ENCODE data around the gene MAG. TPM values are rescaled to one million over a fixed set of nuclear protein-coding genes. Genes with fewer than 3 reads are reported as not detected.

The MAG gene
- total and polyA plus RNA-seq, 2 of the 8 experiments (the other 6 are each of a cell fraction or from before 2014, with no cell fraction given): 0.20 to 1.3 TPM

- no peak overlapping the region for H3K4ac ChIP-seq (replicated peaks; ENCODE audit: insufficient read length, low read depth, low read length)
- DNase-seq (ENCODE audit: low read depth in 1 of 2, low spot score in 2 of 2) (peak in 1 of 2 experiments; percentile 16), FAIRE-seq (no peak)
- no peaks in the 10 kb centered on the region for H3K79me1 ChIP-seq (ENCODE audit: low read depth, low read length)
- no peak overlapping the region for H3K9ac ChIP-seq (replicated peaks in 1 of 4; ENCODE audit: extremely low read depth in 1 of 4, low read depth in 3 of 4, low read length in 3 of 4)
- no peaks in the 10 kb centered on the region for H3K9me3 ChIP-seq (ENCODE audit: insufficient read depth in 2 of 2, low read depth in 1 of 2, low read length in 1 of 2)
- H2BK12ac ChIP-seq (ENCODE audit: low read depth, low read length): no peak overlapping the region
- H3K79me2 ChIP-seq (ENCODE audit: control insufficient read depth in 1 of 2, insufficient read depth in 2 of 2, low read length in 2 of 2): no peaks in the 10 kb centered on the region
- H3K27ac ChIP-seq (ENCODE audit: low read depth, low read length): no peak overlapping the region
- H3K36me3 ChIP-seq (ENCODE audit: control insufficient read depth in 2 of 4, insufficient read depth in 4 of 4, low read length in 3 of 4): no peaks in the 10 kb centered on the region
- no peak overlapping the region for H2AK5ac ChIP-seq (ENCODE audit: low read depth, low read length)
- no peak overlapping the region for H3K23ac ChIP-seq (ENCODE audit: insufficient read length)
- no peaks in the 10 kb centered on the region for H4K20me1 ChIP-seq (replicated peaks in 1 of 2; ENCODE audit: control insufficient read depth in 1 of 2, insufficient read depth in 2 of 2, low read length in 2 of 2)
- H3K14ac ChIP-seq (ENCODE audit: insufficient read length): no peak overlapping the region
- H2BK120ac ChIP-seq (replicated peaks; ENCODE audit: low read depth, low read length): no peak overlapping the region
- H4K8ac ChIP-seq (ENCODE audit: extremely low read depth, insufficient read depth, low read length): no peak overlapping the region
- ChIA-PET POLR2A (ENCODE audit: partially characterized antibody) (interaction anchor here (0.6 to 0.9 kb wide), 3 partner anchors 171 to 349 kb away, joined by 3 read pairs; no protein-coding TSS in a partner anchor), CTCF (ENCODE audit: partially characterized antibody) (interaction anchor here (0.8 to 4.1 kb wide), 39 partner anchors 9 to 308 kb away, joined by 3 to 51 read pairs (median 4); partner anchors contain the start of genes CD22 and HAMP)
- no peak overlapping the region for H4K91ac ChIP-seq (replicated peaks; ENCODE audit: insufficient read length, low read length)
- no peak overlapping the region for H3K56ac ChIP-seq (replicated peaks; ENCODE audit: insufficient read length, low read depth, low read length)
- H3K27me3 ChIP-seq (replicated peaks in 1 of 4; ENCODE audit: control insufficient read depth in 3 of 4, extremely low read depth in 1 of 4, insufficient read depth in 3 of 4, low read length in 3 of 4): no peaks in the 10 kb centered on the region
- H2BK5ac ChIP-seq (ENCODE audit: low read depth, low read length): no peak overlapping the region
- H3K4me3 ChIP-seq (ENCODE audit: extremely low read depth in 1 of 4, insufficient read depth in 2 of 4, low read depth in 3 of 4, low read length in 4 of 4): no peak overlapping the region
- no peaks in the 10 kb centered on the region for H3K23me2 ChIP-seq (ENCODE audit: low read depth, low read length)
- WGBS, 2 experiments (ENCODE audit: extremely low coverage in 1 of 2, insufficient coverage in 1 of 2, insufficient read length in 1 of 2, insufficient replicate concordance in 2 of 2, low coverage in 1 of 2, low lambda C conversion rate in 2 of 2, missing lambda C conversion rate in 1 of 2): 90% methylated on average over 9 of the region's 9 CpGs; no CpG with 5 or more reads in 1 of the 2 experiments
- no peak overlapping the region for H3K18ac ChIP-seq (ENCODE audit: extremely low read depth, low read length)
- no peak overlapping the region for H2BK15ac ChIP-seq (ENCODE audit: low read length)
- peaks cover 0 to 2% (median 0%) of the 10 kb centered on the region in 4 experiments; a peak in 2 of 7 replicates for H3K4me1 ChIP-seq (replicated peaks in 1 of 4; ENCODE audit: control insufficient read depth in 3 of 4, insufficient read depth in 4 of 4, low read length in 3 of 4)
- no peak overlapping the region for H2BK20ac ChIP-seq (ENCODE audit: low read length)
- H2AFZ ChIP-seq (ENCODE audit: low read length): no peak overlapping the region
- H4K5ac ChIP-seq (ENCODE audit: insufficient read length, low read depth, low read length): no peak overlapping the region
- no peak overlapping the region for H3K4me2 ChIP-seq (ENCODE audit: insufficient read depth in 1 of 2, low read depth in 2 of 2, low read length in 2 of 2)
Observed at GRCh38 chr19:35353635-35354034, 61.7 kb downstream of the MAG start.

Measured in H1 (cell line).